ENCODE results near the gene CHERP.

The CHERP gene

DNA sequence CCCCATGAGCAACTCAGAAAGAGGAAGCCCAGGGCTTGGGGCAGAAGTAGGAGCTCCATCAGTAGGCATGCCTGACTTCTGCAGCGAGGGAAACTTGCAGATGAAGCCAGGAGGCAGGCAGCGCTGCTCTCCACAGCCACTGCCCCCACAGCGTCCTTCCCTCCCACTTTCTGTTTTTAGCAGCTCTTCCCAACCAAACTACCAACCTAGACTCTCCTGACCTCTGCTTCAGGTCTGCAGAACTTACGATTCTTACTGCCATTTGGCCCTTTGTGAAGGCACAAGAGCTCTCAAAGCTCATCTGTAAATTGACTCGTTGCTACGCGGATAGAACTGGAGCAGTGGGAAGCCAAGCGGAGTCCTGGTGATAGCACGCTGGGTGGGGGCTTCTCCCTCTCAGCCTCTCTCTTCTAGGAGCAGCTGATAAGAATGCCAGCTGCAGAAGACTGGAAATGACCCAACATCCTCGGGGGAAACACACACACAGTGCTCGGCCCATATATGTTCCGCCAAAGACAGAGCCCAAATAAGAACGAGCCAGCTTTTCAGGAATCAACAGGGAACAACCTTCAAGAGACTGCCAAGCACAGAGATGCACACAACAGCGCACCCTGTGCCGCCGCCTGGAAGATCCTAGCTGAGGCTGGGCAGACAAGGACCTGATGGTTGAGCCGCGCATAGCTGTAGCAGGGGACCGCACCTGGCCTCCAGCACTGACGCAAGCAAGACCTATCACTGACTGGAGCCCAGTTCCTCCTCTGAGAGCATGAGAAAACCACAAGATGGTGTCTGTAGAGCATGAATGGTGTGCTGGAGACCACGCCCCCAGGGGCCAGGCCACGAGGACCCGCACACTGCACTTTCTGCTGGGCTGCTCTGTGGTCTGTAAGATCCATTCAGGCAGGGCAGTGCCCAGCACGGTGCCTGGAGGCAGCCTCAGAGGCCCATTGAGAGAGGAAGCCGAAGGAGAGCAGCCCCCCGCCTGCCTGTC is 45.9 kb upstream of the CHERP start:
- Histone ChIP-seq H3K36me3 (ENCODE audit: low read depth) (no peaks in the 10 kb centered on the region), H3K9me3 (ENCODE audit: severe bottlenecking) (no peaks in the 10 kb centered on the region), H3K4me1 (ENCODE audit: insufficient read depth, poor library complexity, severe bottlenecking) (peaks cover 27% of the 10 kb centered on the region), H3K27me3 (ENCODE audit: insufficient read depth, poor library complexity, severe bottlenecking) (no peaks in the 10 kb centered on the region), H3K27ac (ENCODE audit: poor library complexity, severe bottlenecking) (no peak overlapping the region), H3K4me3 (ENCODE audit: severe bottlenecking) (no peak overlapping the region)
- DNase-seq (ENCODE audit: low spot score) = no peak
- TF ChIP-seq, protein P1, sequence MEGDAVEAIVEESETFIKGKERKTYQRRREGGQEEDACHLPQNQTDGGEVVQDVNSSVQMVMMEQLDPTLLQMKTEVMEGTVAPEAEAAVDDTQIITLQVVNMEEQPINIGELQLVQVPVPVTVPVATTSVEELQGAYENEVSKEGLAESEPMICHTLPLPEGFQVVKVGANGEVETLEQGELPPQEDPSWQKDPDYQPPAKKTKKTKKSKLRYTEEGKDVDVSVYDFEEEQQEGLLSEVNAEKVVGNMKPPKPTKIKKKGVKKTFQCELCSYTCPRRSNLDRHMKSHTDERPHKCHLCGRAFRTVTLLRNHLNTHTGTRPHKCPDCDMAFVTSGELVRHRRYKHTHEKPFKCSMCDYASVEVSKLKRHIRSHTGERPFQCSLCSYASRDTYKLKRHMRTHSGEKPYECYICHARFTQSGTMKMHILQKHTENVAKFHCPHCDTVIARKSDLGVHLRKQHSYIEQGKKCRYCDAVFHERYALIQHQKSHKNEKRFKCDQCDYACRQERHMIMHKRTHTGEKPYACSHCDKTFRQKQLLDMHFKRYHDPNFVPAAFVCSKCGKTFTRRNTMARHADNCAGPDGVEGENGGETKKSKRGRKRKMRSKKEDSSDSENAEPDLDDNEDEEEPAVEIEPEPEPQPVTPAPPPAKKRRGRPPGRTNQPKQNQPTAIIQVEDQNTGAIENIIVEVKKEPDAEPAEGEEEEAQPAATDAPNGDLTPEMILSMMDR (IDR thresholded peaks at IDR 0.05; ENCODE audit: poor library complexity, severe bottlenecking) = no peak
- ATAC-seq (ENCODE audit: low read depth) = no peak

DNA sequence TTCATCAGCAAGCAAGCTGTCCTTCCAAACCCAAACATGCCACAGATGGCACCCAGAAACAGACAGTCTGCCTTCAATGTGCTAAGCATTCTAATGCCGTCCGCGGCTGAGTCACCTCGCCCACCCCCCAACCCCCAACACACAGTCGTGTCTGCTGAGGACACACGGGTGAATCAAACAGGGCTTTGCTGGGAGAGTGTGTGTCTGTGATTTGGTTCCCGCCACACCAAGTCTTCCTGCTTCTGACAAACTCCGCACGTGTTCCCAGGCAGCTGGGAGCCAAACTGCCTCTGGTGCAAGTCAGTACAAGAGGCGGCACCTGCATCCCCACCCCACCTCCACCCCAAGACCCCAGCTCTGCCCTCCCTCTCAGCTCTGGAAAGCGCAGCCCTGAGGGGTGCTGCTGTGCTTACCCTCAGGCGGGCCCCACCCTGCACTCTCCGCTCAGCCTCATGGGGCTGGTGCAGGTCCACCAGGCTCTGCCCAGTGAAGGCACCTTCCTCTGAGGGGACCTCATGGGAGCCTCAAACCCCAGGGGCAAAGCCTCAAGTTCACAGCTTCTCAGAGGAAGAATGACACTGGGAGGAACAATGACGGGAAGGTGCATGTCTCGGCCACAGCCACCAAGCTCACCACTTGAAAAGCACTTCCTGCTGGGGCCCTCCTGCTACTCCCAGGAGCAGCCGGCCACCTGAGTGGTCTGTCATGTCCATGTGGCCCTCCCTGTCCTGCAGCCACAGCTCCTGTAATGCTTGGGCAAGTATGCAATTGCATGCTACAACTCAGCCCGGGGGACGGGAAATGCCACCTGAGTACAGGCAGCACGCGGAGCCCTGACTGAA is 45.0 kb upstream of the CHERP start:
- H3K4me3 ChIP-seq (ENCODE audit: severe bottlenecking) = no peak overlapping the region
- no peaks in the 10 kb centered on the region for H3K9me3 ChIP-seq (ENCODE audit: severe bottlenecking)
- TF ChIP-seq, protein P1 (IDR thresholded peaks at IDR 0.05; ENCODE audit: poor library complexity, severe bottlenecking) = no peak
- H3K27me3 ChIP-seq (ENCODE audit: insufficient read depth, poor library complexity, severe bottlenecking) = no peaks in the 10 kb centered on the region
- peak overlapping the region; percentile 4 for H3K27ac ChIP-seq (ENCODE audit: poor library complexity, severe bottlenecking)
- DNase-seq (ENCODE audit: low spot score) (no peak), ATAC-seq (ENCODE audit: low read depth) (0 out of 3 replicates have a peak, but pooled peaks have one; percentile 4)
- no peaks in the 10 kb centered on the region for H3K36me3 ChIP-seq (ENCODE audit: low read depth)
- peaks cover 27% of the 10 kb centered on the region for H3K4me1 ChIP-seq (ENCODE audit: insufficient read depth, poor library complexity, severe bottlenecking)

DNA sequence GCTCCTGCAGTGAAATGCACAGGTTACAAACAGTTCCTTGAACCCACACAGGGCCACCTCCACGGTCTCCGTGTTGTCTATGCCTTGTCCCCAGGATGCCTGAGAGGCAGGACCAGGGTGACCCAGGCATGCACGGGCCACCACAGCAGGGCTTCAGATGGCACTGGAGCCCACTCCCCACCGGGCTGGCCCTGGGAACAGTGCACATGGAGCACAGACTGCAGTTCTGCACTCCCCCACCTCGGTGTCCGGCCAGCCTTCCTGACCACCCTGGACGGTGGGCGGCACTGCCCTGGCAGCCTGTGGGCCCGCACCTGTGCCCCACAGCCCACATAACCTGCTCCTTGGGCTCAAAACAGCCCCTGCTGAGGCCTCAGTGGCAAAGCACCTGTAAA is 44.2 kb upstream of the CHERP start:
- TF ChIP-seq, protein P1 (IDR thresholded peaks at IDR 0.05; ENCODE audit: poor library complexity, severe bottlenecking) = no peak
- ATAC-seq (ENCODE audit: low read depth) (no peak), DNase-seq (ENCODE audit: low spot score) (no peak)
- Histone ChIP-seq H3K36me3 (ENCODE audit: low read depth) (no peaks in the 10 kb centered on the region), H3K4me3 (ENCODE audit: severe bottlenecking) (no peak overlapping the region), H3K27me3 (ENCODE audit: insufficient read depth, poor library complexity, severe bottlenecking) (no peaks in the 10 kb centered on the region), H3K4me1 (ENCODE audit: insufficient read depth, poor library complexity, severe bottlenecking) (peaks cover 27% of the 10 kb centered on the region), H3K27ac (ENCODE audit: poor library complexity, severe bottlenecking) (no peak overlapping the region), H3K9me3 (ENCODE audit: severe bottlenecking) (no peaks in the 10 kb centered on the region)

DNA sequence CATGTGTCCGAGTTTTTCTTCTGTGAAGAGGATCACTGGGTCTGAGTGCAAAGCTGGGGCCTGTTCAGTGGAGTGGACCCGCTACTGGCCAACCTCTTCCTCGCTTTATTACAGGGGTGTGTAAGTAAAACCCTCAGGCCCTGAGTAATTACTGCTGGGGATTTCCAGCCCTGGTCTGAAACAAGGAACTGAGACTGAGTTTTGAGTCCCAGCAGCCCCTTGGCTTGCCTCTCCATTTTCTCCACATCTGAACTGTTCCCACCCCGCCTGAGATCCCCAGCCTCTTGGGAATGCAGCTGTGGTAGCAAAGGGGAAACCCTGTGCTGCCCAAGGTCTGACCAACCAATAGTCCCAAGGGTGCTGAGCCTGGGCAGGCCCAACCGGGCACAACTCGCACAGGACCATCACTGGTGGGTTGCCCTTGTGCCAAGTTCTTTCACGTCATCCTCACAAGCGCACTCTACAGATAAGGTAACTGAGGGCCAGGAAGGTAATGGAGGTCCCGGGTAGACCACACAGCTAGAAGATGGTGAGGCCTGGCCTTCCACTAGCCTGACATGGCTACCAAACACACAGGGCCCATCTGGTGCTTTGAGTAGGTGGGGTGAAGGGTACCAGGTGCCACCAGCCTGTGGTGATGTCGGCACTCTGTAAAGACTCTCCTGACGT is 43.7 kb upstream of the CHERP start:
- no peaks in the 10 kb centered on the region for H3K9me3 ChIP-seq (ENCODE audit: severe bottlenecking)
- TF ChIP-seq, protein P1 (IDR thresholded peaks at IDR 0.05; ENCODE audit: poor library complexity, severe bottlenecking) = no peak
- H3K4me3 ChIP-seq (ENCODE audit: severe bottlenecking) = no peak overlapping the region
- H3K27me3 ChIP-seq (ENCODE audit: insufficient read depth, poor library complexity, severe bottlenecking) = no peaks in the 10 kb centered on the region
- peak overlapping the region; percentile 28 for H3K27ac ChIP-seq (ENCODE audit: poor library complexity, severe bottlenecking)
- ATAC-seq (ENCODE audit: low read depth) (no peak), DNase-seq (ENCODE audit: low spot score) (no peak)
- H3K4me1 ChIP-seq (ENCODE audit: insufficient read depth, poor library complexity, severe bottlenecking) = peaks cover 27% of the 10 kb centered on the region
- H3K36me3 ChIP-seq (ENCODE audit: low read depth) = no peaks in the 10 kb centered on the region

All from RWPE2 (cell line).